GM18868 (cell line): ENCODE measurements around the gene CCL5.
A peak's percentile ranks its signal among the peaks of the same experiment; 100 is the strongest.

Experiments used
- ATAC-seq: cut with Tn5 transposase; IDR thresholded peaks from one replicate; pipeline ENCODE4 v1.9.1; 2021; ENCODE audit warnings: mild to moderate bottlenecking, moderate library complexity; ENCODE audit not compliant: unreplicated experiment

Gene CCL5

GRCh38 chr17:35879773-35880654, at the start of gene CCL5:
TSS of gene CCL5 (minus strand) at chr17:35880360.
- ATAC-seq = peak; percentile 90

- no peak for ATAC-seq
These were observed 47.6 kb upstream of the CCL5 start for GRCh38 chr17:35927714-35928113.

- no peak for ATAC-seq
These were observed 43.5 kb upstream of the CCL5 start for GRCh38 chr17:35923609-35924114.

GRCh38 chr17:35920229-35920628, 40.1 kb upstream of the CCL5 start:
- ATAC-seq = no peak

GRCh38 chr17:35918665-35919064, 38.5 kb upstream of the CCL5 start:
- no peak for ATAC-seq

- no peak for ATAC-seq
These were observed 37.5 kb upstream of the CCL5 start for GRCh38 chr17:35917519-35918213.

GRCh38 chr17:35915153-35915964, 35.2 kb upstream of the CCL5 start:
- no peak for ATAC-seq

- ATAC-seq = no peak
These were observed 34.2 kb upstream of the CCL5 start for GRCh38 chr17:35914354-35914753.

- ATAC-seq = no peak
These were observed 33.4 kb upstream of the CCL5 start for GRCh38 chr17:35913609-35914008.

- ATAC-seq = no peak
These were observed 32.8 kb upstream of the CCL5 start for GRCh38 chr17:35912942-35913341.

GRCh38 chr17:35912339-35912912, 32.3 kb upstream of the CCL5 start:
- ATAC-seq = no peak

- ATAC-seq = no peak
These were observed 29.2 kb upstream of the CCL5 start for GRCh38 chr17:35909408-35909807.

GRCh38 chr17:35907691-35908090, 27.5 kb upstream of the CCL5 start:
- ATAC-seq = no peak

- ATAC-seq = no peak
These were observed 26.9 kb upstream of the CCL5 start for GRCh38 chr17:35906926-35907637.

GRCh38 chr17:35906191-35906925, 26.2 kb upstream of the CCL5 start:
- no peak for ATAC-seq

- ATAC-seq = no peak
These were observed 23.3 kb upstream of the CCL5 start for GRCh38 chr17:35903451-35903850.

- no peak for ATAC-seq
These were observed 21.5 kb upstream of the CCL5 start for GRCh38 chr17:35901631-35902175.

- no peak for ATAC-seq
These were observed 20.7 kb upstream of the CCL5 start for GRCh38 chr17:35900708-35901480.
